ENCODE data around the gene MAPK13.

Gene MAPK13

GRCh38 chr6:36136551-36136950 is 6.2 kb downstream of the MAPK13 start:
- DNase-seq: no peak
- Mint-ChIP-seq H3K27me3 (no peaks in the 10 kb centered on the region), H3K4me3 (no peak overlapping the region), H3K27ac (no peak overlapping the region), H3K4me1 (peaks cover 44% of the 10 kb centered on the region), H3K36me3 (peaks cover 47% of the 10 kb centered on the region), H3K9me3 (no peaks in the 10 kb centered on the region)
- CTCF ChIA-PET: no interaction called here

GRCh38 chr6:36138667-36139066 is 8.4 kb downstream of the MAPK13 start:
- Mint-ChIP-seq H3K27ac (no peak overlapping the region), H3K4me1 (peaks cover 30% of the 10 kb centered on the region), H3K9me3 (no peaks in the 10 kb centered on the region), H3K36me3 (peaks cover 41% of the 10 kb centered on the region), H3K4me3 (no peak overlapping the region), H3K27me3 (no peaks in the 10 kb centered on the region)
- CTCF ChIA-PET: interaction anchor here (1.2 to 1.6 kb wide), 2 partner anchors 15 to 71 kb away, joined by 3 to 4 read pairs; no protein-coding TSS in a partner anchor
- DNase-seq: no peak

DNA sequence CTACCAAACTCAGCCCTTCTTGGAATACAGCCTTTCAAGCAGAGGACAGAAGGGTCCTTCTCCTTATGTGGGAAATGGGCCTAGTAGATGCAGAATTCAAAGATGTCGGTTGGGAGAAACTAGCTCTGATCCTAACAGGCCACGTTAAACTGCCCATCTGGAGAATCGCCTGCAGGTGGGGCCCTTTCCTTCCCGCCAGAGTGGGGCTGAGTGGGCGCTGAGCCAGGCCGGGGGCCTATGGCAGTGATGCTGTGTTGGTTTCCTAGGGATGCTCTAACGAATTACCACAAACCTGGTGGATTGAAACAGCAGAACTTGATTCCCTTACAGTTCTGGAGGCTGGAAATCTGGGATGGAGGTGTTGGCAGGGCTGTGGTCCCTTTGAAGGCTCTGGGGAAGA is 9.1 kb downstream of the MAPK13 start:
- peak; percentile 36 for DNase-seq
- peaks cover 27% of the 10 kb centered on the region for H3K4me1 Mint-ChIP-seq
- H3K27me3 Mint-ChIP-seq: no peaks in the 10 kb centered on the region
- H3K4me3 Mint-ChIP-seq: no peak overlapping the region
- peaks cover 37% of the 10 kb centered on the region for H3K36me3 Mint-ChIP-seq
- H3K9me3 Mint-ChIP-seq: no peaks in the 10 kb centered on the region
- H3K27ac Mint-ChIP-seq: no peak overlapping the region
- CTCF ChIA-PET: interaction anchor here (0.9 to 1.6 kb wide), 3 partner anchors 8 to 70 kb away, joined by 3 to 4 read pairs (median 4); no protein-coding TSS in a partner anchor

- no peaks in the 10 kb centered on the region for H3K27me3 Mint-ChIP-seq
- H3K9me3 Mint-ChIP-seq: no peaks in the 10 kb centered on the region
- H3K36me3 Mint-ChIP-seq: peaks cover 36% of the 10 kb centered on the region
- H3K27ac Mint-ChIP-seq: no peak overlapping the region
- no peak overlapping the region for H3K4me3 Mint-ChIP-seq
- CTCF ChIA-PET: interaction anchor here (0.9 to 1.2 kb wide), 2 partner anchors 9 to 16 kb away, joined by 3 to 4 read pairs; no protein-coding TSS in a partner anchor
- H3K4me1 Mint-ChIP-seq: peaks cover 27% of the 10 kb centered on the region
- DNase-seq: no peak
These were observed 9.8 kb downstream of the MAPK13 start for GRCh38 chr6:36139991-36140710.

DNA sequence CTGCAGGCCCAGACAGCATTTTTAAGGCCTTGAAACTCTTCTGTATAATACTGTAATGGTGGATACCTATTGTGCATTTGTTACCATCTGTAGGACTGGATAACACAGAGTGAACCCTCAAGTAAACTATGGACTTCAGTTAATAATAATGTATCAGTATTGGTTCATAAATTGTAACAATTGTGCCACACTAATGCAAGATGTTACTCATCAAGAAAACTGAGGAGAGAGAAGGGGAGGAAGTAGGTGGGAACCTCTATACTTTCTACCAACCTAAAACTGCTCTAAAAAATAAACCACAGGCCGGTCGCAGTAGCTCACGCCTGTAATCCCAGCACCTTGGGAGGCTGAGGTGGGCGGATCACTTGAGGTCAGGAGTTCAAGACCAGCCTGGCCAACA is 10.8 kb downstream of the MAPK13 start:
- no peaks in the 10 kb centered on the region for H3K27me3 Mint-ChIP-seq
- CTCF ChIA-PET: no interaction called here
- DNase-seq: no peak
- peaks cover 30% of the 10 kb centered on the region for H3K36me3 Mint-ChIP-seq
- no peaks in the 10 kb centered on the region for H3K9me3 Mint-ChIP-seq
- H3K27ac Mint-ChIP-seq: peak overlapping the region; percentile 58
- peaks cover 27% of the 10 kb centered on the region for H3K4me1 Mint-ChIP-seq
- no peak overlapping the region for H3K4me3 Mint-ChIP-seq

DNA sequence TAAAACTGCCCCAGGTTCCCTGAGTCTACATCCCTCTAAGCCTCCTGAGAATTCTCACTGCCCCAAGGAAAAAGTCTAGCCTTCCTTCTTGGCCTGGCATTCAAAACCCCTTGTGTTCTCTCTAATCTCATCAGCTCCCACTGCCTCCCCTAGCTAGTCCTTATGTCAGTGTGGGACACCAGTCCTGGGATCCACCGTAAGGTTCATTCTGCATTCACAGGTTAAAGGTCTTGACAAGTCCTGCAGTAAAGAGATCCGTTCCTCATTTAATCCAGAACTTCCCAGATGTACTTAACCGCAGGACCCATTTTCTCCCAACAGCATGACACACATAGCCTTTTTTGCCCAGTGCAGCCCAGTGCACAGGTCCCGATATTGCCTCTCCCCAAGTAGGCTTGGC is 11.6 kb downstream of the MAPK13 start:
- peaks cover 31% of the 10 kb centered on the region for H3K4me1 Mint-ChIP-seq
- DNase-seq: no peak
- H3K36me3 Mint-ChIP-seq: peaks cover 26% of the 10 kb centered on the region
- no peak overlapping the region for H3K27ac Mint-ChIP-seq
- no peak overlapping the region for H3K4me3 Mint-ChIP-seq
- CTCF ChIA-PET: interaction anchor here (0.6 kb wide), 1 partner anchor 738 kb away, joined by 3 read pairs; no protein-coding TSS in a partner anchor
- H3K9me3 Mint-ChIP-seq: no peaks in the 10 kb centered on the region
- H3K27me3 Mint-ChIP-seq: no peaks in the 10 kb centered on the region

DNA sequence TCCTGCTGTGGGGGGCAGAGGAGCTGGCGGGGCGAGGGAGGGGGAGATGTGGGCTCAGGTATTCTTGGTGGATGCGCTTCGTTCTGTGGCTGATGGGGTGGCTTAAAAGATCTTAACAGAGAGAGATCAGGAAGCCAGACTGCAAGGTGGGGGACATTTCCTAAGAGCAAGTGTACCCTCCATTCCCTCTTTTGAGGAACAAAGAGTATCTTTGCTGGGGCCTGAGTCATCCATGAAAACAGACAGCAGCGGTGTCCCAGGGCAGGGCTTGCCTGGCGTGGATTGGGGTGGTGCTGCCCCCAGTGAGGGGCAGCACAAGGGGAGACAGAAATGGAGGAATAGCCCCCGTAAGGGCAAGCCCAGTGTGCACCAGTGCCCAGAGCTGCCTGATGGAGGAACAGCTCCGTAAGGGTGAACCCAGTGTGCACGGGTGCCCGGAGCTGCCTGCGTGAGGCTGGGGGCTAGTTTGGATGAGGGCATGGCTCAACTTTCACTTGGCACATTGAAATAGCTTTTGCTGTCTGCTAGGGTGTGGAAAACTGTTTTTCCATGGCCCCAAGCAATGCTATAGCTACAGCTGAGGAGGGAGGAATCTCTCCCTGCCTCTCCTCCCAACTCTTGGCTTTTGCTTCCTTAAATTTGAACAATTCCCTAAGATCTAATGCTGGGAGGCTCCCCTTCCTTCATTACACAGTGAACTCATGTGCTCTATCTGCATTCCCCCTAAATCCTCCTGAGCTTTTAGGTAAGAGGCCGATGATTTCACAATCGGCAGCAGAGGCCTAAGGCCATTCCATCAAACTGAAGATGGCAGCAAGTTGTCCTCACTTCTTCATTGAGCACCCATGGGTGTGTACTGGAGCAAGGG is 12.9 kb downstream of the MAPK13 start:
- DNase-seq: no peak
- H3K27me3 Mint-ChIP-seq: no peaks in the 10 kb centered on the region
- peaks cover 24% of the 10 kb centered on the region for H3K36me3 Mint-ChIP-seq
- no peak overlapping the region for H3K27ac Mint-ChIP-seq
- peaks cover 7% of the 10 kb centered on the region for H3K9me3 Mint-ChIP-seq
- CTCF ChIA-PET: interaction anchor here (0.9 kb wide), 1 partner anchor 10 kb away, joined by 3 read pairs; no protein-coding TSS in a partner anchor
- H3K4me1 Mint-ChIP-seq: peaks cover 39% of the 10 kb centered on the region
- no peak overlapping the region for H3K4me3 Mint-ChIP-seq

DNA sequence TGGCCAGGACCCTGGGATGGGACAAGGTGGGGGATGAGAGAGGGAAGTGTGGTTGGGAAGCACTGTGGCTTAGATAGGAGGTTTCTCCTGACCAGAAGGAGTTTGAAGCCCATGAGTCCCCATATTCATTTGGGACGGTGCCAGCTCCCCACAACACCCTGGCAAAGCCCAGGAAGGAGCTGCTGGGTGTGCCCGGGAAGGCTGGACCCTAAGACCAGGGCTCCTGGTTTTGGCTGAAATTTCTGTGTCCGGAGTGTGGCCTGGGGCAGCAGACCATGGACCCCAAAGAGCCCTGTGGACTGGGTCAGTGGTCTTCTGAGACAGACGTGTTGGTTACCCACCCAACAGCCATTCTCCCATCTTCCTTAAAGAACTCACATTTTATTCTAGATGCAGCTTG is 15.2 kb downstream of the MAPK13 start:
- H3K4me3 Mint-ChIP-seq: no peak overlapping the region
- no peak overlapping the region for H3K27ac Mint-ChIP-seq
- no peaks in the 10 kb centered on the region for H3K27me3 Mint-ChIP-seq
- peaks cover 12% of the 10 kb centered on the region for H3K9me3 Mint-ChIP-seq
- CTCF ChIA-PET: no interaction called here
- peaks cover 34% of the 10 kb centered on the region for H3K4me1 Mint-ChIP-seq
- no peak for DNase-seq
- H3K36me3 Mint-ChIP-seq: peaks cover 16% of the 10 kb centered on the region

DNA sequence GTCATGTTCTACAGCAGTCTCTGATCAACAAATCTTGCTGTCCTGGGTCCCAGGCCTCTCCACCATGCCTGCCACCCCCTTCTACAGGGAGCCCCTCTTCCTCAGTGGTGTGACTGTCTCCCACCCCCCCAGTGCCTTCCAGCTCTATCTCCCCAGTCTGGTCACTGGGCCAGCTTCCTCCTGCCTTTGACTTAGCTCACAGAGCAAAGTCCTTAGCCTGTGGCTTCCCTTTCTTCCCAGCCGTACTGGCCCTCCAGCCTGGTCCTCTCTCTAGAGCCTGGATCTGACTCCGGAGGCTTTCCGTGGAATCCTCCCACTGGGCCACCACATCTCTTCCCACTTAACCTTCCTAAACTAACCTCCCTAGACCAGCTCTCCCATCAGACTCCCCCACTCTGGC is 17.0 kb downstream of the MAPK13 start:
- Mint-ChIP-seq H3K27ac (no peak overlapping the region), H3K9me3 (peaks cover 12% of the 10 kb centered on the region), H3K27me3 (no peaks in the 10 kb centered on the region), H3K36me3 (peaks cover 7% of the 10 kb centered on the region), H3K4me3 (no peak overlapping the region), H3K4me1 (peaks cover 26% of the 10 kb centered on the region)
- CTCF ChIA-PET: no interaction called here
- DNase-seq: no peak

DNA sequence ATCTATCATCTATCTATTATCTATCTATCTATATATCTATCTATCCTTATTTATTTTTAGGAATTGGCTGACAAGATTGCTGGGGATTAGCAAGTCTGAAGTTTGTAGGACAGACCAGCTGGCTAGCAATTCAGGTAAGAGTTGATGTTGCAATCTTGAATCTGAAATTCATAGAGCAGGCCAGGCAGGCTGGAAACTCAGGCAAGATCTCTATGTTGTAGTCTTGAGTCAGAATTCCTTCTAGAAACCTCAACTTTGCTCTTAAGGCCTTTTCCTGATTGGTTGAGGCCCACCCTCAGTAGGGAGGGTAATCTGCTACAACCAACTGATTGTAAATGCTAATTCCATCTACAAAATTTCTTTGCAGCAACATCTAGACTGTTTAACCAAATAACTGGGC is 19.2 kb downstream of the MAPK13 start:
- CTCF ChIA-PET: no interaction called here
- H3K9me3 Mint-ChIP-seq: peaks cover 13% of the 10 kb centered on the region
- peaks cover 5% of the 10 kb centered on the region for H3K36me3 Mint-ChIP-seq
- H3K4me3 Mint-ChIP-seq: no peak overlapping the region
- H3K4me1 Mint-ChIP-seq: peaks cover 24% of the 10 kb centered on the region
- H3K27me3 Mint-ChIP-seq: no peaks in the 10 kb centered on the region
- H3K27ac Mint-ChIP-seq: no peak overlapping the region
- no peak for DNase-seq

- CTCF ChIA-PET: interaction anchor here (0.8 kb wide), 1 partner anchor 25 kb away, joined by 3 read pairs; no protein-coding TSS in a partner anchor
- no peak overlapping the region for H3K27ac Mint-ChIP-seq
- no peak overlapping the region for H3K4me3 Mint-ChIP-seq
- H3K27me3 Mint-ChIP-seq: no peaks in the 10 kb centered on the region
- peaks cover 17% of the 10 kb centered on the region for H3K9me3 Mint-ChIP-seq
- H3K4me1 Mint-ChIP-seq: peaks cover 24% of the 10 kb centered on the region
- no peak for DNase-seq
- H3K36me3 Mint-ChIP-seq: peaks cover 5% of the 10 kb centered on the region
These were observed 20.0 kb downstream of the MAPK13 start for GRCh38 chr6:36150283-36150682.

DNA sequence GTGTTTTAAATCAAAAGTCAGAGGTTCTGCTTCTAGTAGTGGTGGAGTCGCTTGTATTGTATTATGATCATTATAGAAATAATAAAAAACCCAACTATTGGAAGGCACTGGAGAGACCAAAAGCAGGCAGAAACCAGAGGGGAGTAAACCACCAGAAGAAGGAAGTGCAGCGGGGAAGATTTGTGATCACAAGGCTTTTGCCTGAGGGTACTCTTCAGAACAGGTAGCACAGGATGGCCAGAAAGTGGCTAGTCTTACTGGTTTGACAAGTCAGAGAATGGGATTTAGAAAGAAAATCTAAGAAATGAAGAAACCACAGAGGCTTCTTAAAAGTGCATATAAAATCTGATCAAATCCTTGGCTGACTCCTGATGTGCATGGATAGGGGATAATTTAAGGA is 24.0 kb downstream of the MAPK13 start:
- peaks cover 17% of the 10 kb centered on the region for H3K9me3 Mint-ChIP-seq
- no peak overlapping the region for H3K4me3 Mint-ChIP-seq
- CTCF ChIA-PET: no interaction called here
- peaks cover 13% of the 10 kb centered on the region for H3K4me1 Mint-ChIP-seq
- no peak overlapping the region for H3K27ac Mint-ChIP-seq
- no peaks in the 10 kb centered on the region for H3K27me3 Mint-ChIP-seq
- no peak for DNase-seq
- peaks cover 10% of the 10 kb centered on the region for H3K36me3 Mint-ChIP-seq

- no peak overlapping the region for H3K27ac Mint-ChIP-seq
- CTCF ChIA-PET: no interaction called here
- no peak for DNase-seq
- peaks cover 25% of the 10 kb centered on the region for H3K9me3 Mint-ChIP-seq
- H3K27me3 Mint-ChIP-seq: no peaks in the 10 kb centered on the region
- no peak overlapping the region for H3K4me3 Mint-ChIP-seq
- peaks cover 12% of the 10 kb centered on the region for H3K36me3 Mint-ChIP-seq
- peaks cover 3% of the 10 kb centered on the region for H3K4me1 Mint-ChIP-seq
These were observed 25.3 kb downstream of the MAPK13 start for GRCh38 chr6:36155662-36156061.

- CTCF ChIA-PET: no interaction called here
- H3K4me3 Mint-ChIP-seq: no peak overlapping the region
These were observed 29.9 kb downstream of the MAPK13 start for GRCh38 chr6:36160147-36160760.

More at GRCh38 chr6:36160147-36160760, 29.9 kb downstream of the MAPK13 start:
- Mint-ChIP-seq H3K27me3 (no peaks in the 10 kb centered on the region), H3K27ac (no peak overlapping the region), H3K36me3 (peaks cover 12% of the 10 kb centered on the region), H3K4me1 (no peaks in the 10 kb centered on the region), H3K9me3 (peaks cover 20% of the 10 kb centered on the region)
- no peak for DNase-seq
